GM12878 (cell line): ENCODE results near the gene ZBTB16. TPM values are rescaled to one million over a fixed set of nuclear protein-coding genes. Genes with fewer than 3 reads are reported as not detected.
A peak's percentile ranks its signal among the peaks of the same experiment; 100 is the strongest.

ENCODE experiments used
- ATAC-seq: fragments of 200-7000 bp; cut with Tn5 transposase; 3 replicates; pipeline ENCODE4 v1.9.1; 2020; ENCODE audit warnings: mild to moderate bottlenecking, moderate library complexity
- BruUV-seq: library from RNA; stranded (reverse); fragments of 400-500 nt; replicated peaks from 2 replicates; lab custom pipeline; 2021; lab: Mats Ljungman, UMichigan
- CTCF ChIA-PET: fragments of 300-600 bp; sonication (Branson Sonifier 250); formaldehyde crosslinking; extraction: SDS; loops from one replicate; lab custom pipeline; 2021; ENCODE audit warnings: inconsistent platforms; lab: Yijun Ruan, JAX
- POLR2A ChIA-PET: fragments of 350-600 bp; formaldehyde crosslinking; extraction: SDS; loops from one replicate; lab custom pipeline; 2021; ENCODE audit warnings: inconsistent platforms; lab: Charles Lee
- RAD21 ChIA-PET: fragments of 300-600 bp; sonication (Branson Sonifier 250); formaldehyde crosslinking; loops from one replicate; lab custom pipeline; 2023; ENCODE audit warnings: antibody characterized with exemption; ENCODE audit not compliant: unreplicated experiment; lab: Charles Lee
- SMC1A ChIA-PET: fragments of 300-600 bp; sonication (Branson Sonifier 250); formaldehyde crosslinking; loops from one replicate; lab custom pipeline; 2023; ENCODE audit not compliant: unreplicated experiment, uncharacterized antibody; lab: Charles Lee
- DNase-seq: peaks from one replicate; pipeline ENCODE4 v3.0.0-alpha.2; 2011; ENCODE audit warnings: low read depth, low spot score
- FAIRE-seq: peaks from 3 replicates; lab custom pipeline; 2011; peaks lifted over from hg19 to GRCh38; lab: Jason Lieb, UNC
- H2AFZ ChIP-seq: 2 replicates; pipeline ENCODE4 v1.6.0; 2011; ENCODE audit warnings: low read depth, low read length, control low read depth; ENCODE audit not compliant: control insufficient read depth
- H3K27ac ChIP-seq: 2 replicates; pipeline ENCODE4 v1.5.1; 2011; ENCODE audit warnings: control low read depth; ENCODE audit not compliant: control insufficient read depth, insufficient read depth
- H3K27me3 ChIP-seq, 2 experiments: replicated peaks in 1 of 2; 2 replicates each; pipeline versions ENCODE4 v1.6.0 to v1.6.1; 2011; ENCODE audit warnings: low read length in 1 of 2; ENCODE audit not compliant: control insufficient read depth in 2 of 2, insufficient read depth in 2 of 2
- H3K36me3 ChIP-seq, 2 experiments: 2 replicates each; pipeline ENCODE4 v1.5.1; 2011; ENCODE audit warnings: low read length in 1 of 2; ENCODE audit not compliant: control insufficient read depth in 2 of 2, insufficient read depth in 2 of 2
- H3K4me1 ChIP-seq: 2 replicates; pipeline ENCODE4 v1.6.1; 2011; ENCODE audit warnings: mild to moderate bottlenecking, low read length, moderate library complexity, mixed read lengths; ENCODE audit not compliant: control insufficient read depth, insufficient read depth
- H3K4me2 ChIP-seq: 2 replicates; pipeline ENCODE4 v1.6.0; 2011; ENCODE audit warnings: control low read depth; ENCODE audit not compliant: control insufficient read depth, insufficient read depth
- H3K4me3 ChIP-seq: fragments of 200-600 bp; sonication (generic); 2 replicates; pipeline ENCODE4 v1.5.1; 2016
- H3K79me2 ChIP-seq: 2 replicates; pipeline ENCODE4 v1.6.0; 2011; ENCODE audit warnings: low read length; ENCODE audit not compliant: control insufficient read depth, insufficient read depth
- H3K9ac ChIP-seq: 2 replicates; pipeline ENCODE4 v1.8.0; 2011; ENCODE audit warnings: low read length, control low read depth, mixed read lengths; ENCODE audit not compliant: control insufficient read depth, insufficient read depth
- H3K9me3 ChIP-seq: replicated peaks from 3 replicates; pipeline ENCODE4 v1.5.1; 2011; ENCODE audit warnings: mild to moderate bottlenecking, low read length; ENCODE audit not compliant: control insufficient read depth, insufficient read depth
- H4K20me1 ChIP-seq: 2 replicates; pipeline ENCODE4 v1.6.0; 2011; ENCODE audit not compliant: control insufficient read depth, insufficient read depth
- ASH2L ChIP-seq: fragments of 300-600, 200-600 bp; sonication (generic); IDR thresholded peaks from 2 replicates; pipeline ENCODE4 v1.6.1; 2017; ENCODE audit warnings: low read depth, mild to moderate bottlenecking, borderline replicate concordance
- IKZF2 ChIP-seq, 2 experiments: fragments of 450-650 bp; IDR thresholded peaks; 2 replicates each; pipeline ENCODE4 v1.6.1; 2017; ENCODE audit warnings: mild to moderate bottlenecking in 2 of 2, moderate library complexity in 2 of 2
- MEF2A ChIP-seq: IDR thresholded peaks from 2 replicates; pipeline ENCODE4 v1.6.1; 2011; ENCODE audit warnings: low read depth, mild to moderate bottlenecking, low read length, moderate library complexity; ENCODE audit not compliant: insufficient read depth
- NFXL1 ChIP-seq: fragments of 450-650 bp; IDR thresholded peaks from 2 replicates; pipeline ENCODE4 v1.6.1; 2017; ENCODE audit warnings: antibody characterized with exemption, mild to moderate bottlenecking, borderline replicate concordance
- RAD21 ChIP-seq: IDR thresholded peaks from 2 replicates; pipeline ENCODE4 v1.6.1; 2011; ENCODE audit warnings: mild to moderate bottlenecking, low read depth, low read length, moderate library complexity; ENCODE audit not compliant: insufficient read depth
- SMC3 ChIP-seq: IDR thresholded peaks from 2 replicates; pipeline ENCODE4 v1.6.1; 2011; ENCODE audit warnings: low read length, improper control_type of control experiment, borderline replicate concordance
- ZNF24 ChIP-seq: fragments of 450-650 bp; IDR thresholded peaks from 2 replicates; pipeline ENCODE4 v1.6.1; 2017; ENCODE audit warnings: antibody characterized with exemption, mild to moderate bottlenecking
- ZSCAN29 ChIP-seq: fragments of 450-650 bp; IDR thresholded peaks from 2 replicates; pipeline ENCODE4 v1.6.1; 2017; ENCODE audit warnings: mild to moderate bottlenecking, moderate library complexity
- ZZZ3 ChIP-seq: IDR thresholded peaks from 2 replicates; pipeline ENCODE4 v1.6.1; 2011; ENCODE audit warnings: low read depth; ENCODE audit not compliant: control insufficient read depth, insufficient read length
- WGBS: methylation state at CpG from one replicate; pipeline ENCODE4 v1.1.6; 2016; ENCODE audit warnings: low lambda C conversion rate; ENCODE audit not compliant: insufficient replicate concordance, insufficient coverage; ENCODE audit errors: missing lambda C conversion rate; 5-methylcytosine and 5-hydroxymethylcytosine counted together
- in situ Hi-C: fragments of 300-500 bp; cut with MboI; formaldehyde crosslinking; loops from 9 replicates; pipeline ENCODE4 v1.14.3; 2018; ENCODE audit warnings: mixed read lengths
- intact Hi-C: fragments of 100-400 bp; cut with micrococcal nuclease; formaldehyde crosslinking; loops from one replicate; pipeline ENCODE4 v1.14.2; 2022; ENCODE audit not compliant: unreplicated experiment
- polyA plus RNA-seq, 11 experiments: library from polyadenylated mRNA; depleted of rRNA in 4 of 11; unstranded in 6 of 11; stranded (reverse) in 5 of 11; fragments of >200 nt; fragmentation: Nextera tagmentation in 4 of 11; fragmentation: Illumina TruSeq in 1 of 11; extraction: Ambion mirVana in 4 of 11; extraction: Trizol in 1 of 11; gene quantifications; 1 replicate in 1 of 11; 2 replicates in 10 of 11; pipeline versions ENCODE4 v1.2.1 to v1.2.3, GENCODE V29; 2011 to 2016; ENCODE audit warnings: inconsistent platforms in 2 of 11, missing spikeins in 2 of 11, low read depth in 1 of 11
- total RNA-seq, 4 experiments: library from RNA; depleted of rRNA in 3 of 4; stranded (reverse); fragments of >200 nt in 3 of 4; fragmentation: Illumina TruSeq in 1 of 4; extraction: Trizol in 1 of 4; gene quantifications; 2 replicates each; pipeline versions ENCODE4 v1.2.1 to v1.2.3, GENCODE V29; 2013 to 2021
- TF ChIP-seq, protein P1 (sequence below), 3 experiments: IDR thresholded peaks in 2 of 3; conservative IDR thresholded peaks in 1 of 3; 2 replicates each; pipeline ENCODE4 v1.5.1; 2011; ENCODE audit warnings: low read depth in 3 of 3, low read length in 3 of 3, mild to moderate bottlenecking in 3 of 3, control low read depth in 2 of 3, moderate library complexity in 2 of 3, inconsistent platforms in 1 of 3, mixed read lengths in 1 of 3; ENCODE audit not compliant: control insufficient read depth in 2 of 3, insufficient read depth in 1 of 3; ENCODE audit errors: extremely low read depth in 1 of 3

The ZBTB16 gene
- total and polyA plus RNA-seq, 10 of the 15 experiments (the other 5 are each of a cell fraction or from before 2014, with no cell fraction given) = 0.38 TPM; not detected in 9

DNA sequence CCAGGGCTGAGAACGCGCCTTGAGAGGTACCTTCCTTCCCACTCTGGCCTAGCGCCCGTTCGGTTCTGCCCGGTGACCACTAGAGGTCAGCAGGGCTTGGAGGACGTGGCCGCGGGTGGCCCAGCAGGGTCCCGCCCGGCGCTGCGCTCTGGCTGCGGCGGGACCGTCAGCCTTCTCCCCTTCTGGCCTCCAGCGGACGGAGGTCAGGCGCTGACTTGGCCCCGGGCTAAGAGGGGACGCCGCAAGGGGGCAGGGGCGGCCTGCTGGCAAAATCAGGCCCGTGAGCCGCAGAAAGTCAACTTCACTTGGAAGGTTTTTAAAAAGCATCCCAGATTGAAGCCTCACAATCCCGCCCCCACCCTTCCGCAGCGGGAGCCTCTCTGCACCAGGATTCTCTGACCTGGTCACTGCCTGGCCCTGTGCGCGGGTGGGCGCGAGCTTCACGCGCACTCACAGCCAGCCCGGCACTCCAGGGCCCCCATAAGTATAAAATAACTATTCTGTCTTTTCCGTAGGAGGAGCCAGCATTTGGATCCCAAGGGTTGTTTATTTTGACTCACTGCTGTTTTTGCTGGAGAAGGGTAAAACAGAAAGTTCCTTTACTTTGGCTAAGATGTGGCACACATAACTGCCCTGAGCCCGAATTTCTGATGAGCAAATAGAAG, 23.2 kb upstream of the ZBTB16 start:
- TF ChIP-seq ZSCAN29 = no peak
- no peak for TF ChIP-seq ZZZ3
- TF ChIP-seq ZNF24 = no peak
- no peak for TF ChIP-seq ASH2L
- TF ChIP-seq, protein P1, sequence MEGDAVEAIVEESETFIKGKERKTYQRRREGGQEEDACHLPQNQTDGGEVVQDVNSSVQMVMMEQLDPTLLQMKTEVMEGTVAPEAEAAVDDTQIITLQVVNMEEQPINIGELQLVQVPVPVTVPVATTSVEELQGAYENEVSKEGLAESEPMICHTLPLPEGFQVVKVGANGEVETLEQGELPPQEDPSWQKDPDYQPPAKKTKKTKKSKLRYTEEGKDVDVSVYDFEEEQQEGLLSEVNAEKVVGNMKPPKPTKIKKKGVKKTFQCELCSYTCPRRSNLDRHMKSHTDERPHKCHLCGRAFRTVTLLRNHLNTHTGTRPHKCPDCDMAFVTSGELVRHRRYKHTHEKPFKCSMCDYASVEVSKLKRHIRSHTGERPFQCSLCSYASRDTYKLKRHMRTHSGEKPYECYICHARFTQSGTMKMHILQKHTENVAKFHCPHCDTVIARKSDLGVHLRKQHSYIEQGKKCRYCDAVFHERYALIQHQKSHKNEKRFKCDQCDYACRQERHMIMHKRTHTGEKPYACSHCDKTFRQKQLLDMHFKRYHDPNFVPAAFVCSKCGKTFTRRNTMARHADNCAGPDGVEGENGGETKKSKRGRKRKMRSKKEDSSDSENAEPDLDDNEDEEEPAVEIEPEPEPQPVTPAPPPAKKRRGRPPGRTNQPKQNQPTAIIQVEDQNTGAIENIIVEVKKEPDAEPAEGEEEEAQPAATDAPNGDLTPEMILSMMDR (IDR thresholded peaks at IDR 0.05 in 2 of 3, conservative IDR thresholded peaks at IDR 0.05 in 1 of 3; ENCODE audit: control insufficient read depth in 2 of 3, extremely low read depth in 1 of 3, insufficient read depth in 1 of 3, low read depth in 3 of 3, low read length in 3 of 3) = peak; percentile 26 to 52 (median 36)
- no peak for TF ChIP-seq IKZF2 (IDR thresholded peaks at IDR 0.05)
- TF ChIP-seq SMC3 = no peak
- TF ChIP-seq RAD21 = 0 out of 2 replicates have a peak, but pooled peaks have one; percentile 22
- no peak for TF ChIP-seq MEF2A
- no peak for TF ChIP-seq NFXL1
- BruUV-seq = no TSS peak
- Histone ChIP-seq H3K27ac (no peak overlapping the region), H3K9me3 (no peaks in the 10 kb centered on the region), H4K20me1 (no peaks in the 10 kb centered on the region; the same call in 1 of the 2 replicates), H3K9ac (no peak overlapping the region), H2AFZ (no peak overlapping the region), H3K4me2 (no peak overlapping the region), H3K27me3 (no peaks in the 10 kb centered on the region; a peak in 1 of 4 replicates), H3K79me2 (no peaks in the 10 kb centered on the region), H3K4me3 (no peak overlapping the region), H3K4me1 (no peaks in the 10 kb centered on the region), H3K36me3 (no peaks in the 10 kb centered on the region)
- intact Hi-C loops = loop anchor here (5.0 kb wide), 1 partner anchor 226 kb away; no protein-coding TSS in a partner anchor
- POLR2A ChIA-PET = no interaction called here
- in situ Hi-C loops = no loop called here
- no peak for DNase-seq
- RAD21 ChIA-PET = no interaction called here
- CTCF ChIA-PET = interaction anchor here (1.3 kb wide), 1 partner anchor 225 kb away, joined by 7 read pairs; no protein-coding TSS in a partner anchor
- whole genome bisulfite sequencing = 29% methylated on average over 30 of the region's 37 CpGs
- no peak for FAIRE-seq
- SMC1A ChIA-PET = no interaction called here
- peak; percentile 80 for ATAC-seq
